ENCODE measurements around the gene RTN4. TPM values are rescaled to one million over a fixed set of nuclear protein-coding genes. Genes with fewer than 3 reads are reported as not detected.
"Not testable (repeated sequence)": the region's sequence is repeated elsewhere in the genome, so short reads cannot be mapped to it uniquely, and the experiment has no call there.

The RTN4 gene
- total and polyA plus RNA-seq, 11 donors = 46.1 to 250 (median 95.5) TPM

- WGBS, 4 donors = 84 to 89% (median 88%) methylated on average over 4 of the region's 4 CpGs
- Histone ChIP-seq H3K27ac (no peak overlapping the region), H3K27me3 (no peaks in the 10 kb centered on the region), H3K4me3 (no peak overlapping the region), H3K9me3 (peaks cover 0 to 3% (median 0%) of the 10 kb centered on the region in 12 donors), H3K4me1 (no peaks in the 10 kb centered on the region), H3K36me3 (no peaks in the 10 kb centered on the region)
- ATAC-seq (no peak), DNase-seq (no peak)
- TF ChIP-seq, protein P1, sequence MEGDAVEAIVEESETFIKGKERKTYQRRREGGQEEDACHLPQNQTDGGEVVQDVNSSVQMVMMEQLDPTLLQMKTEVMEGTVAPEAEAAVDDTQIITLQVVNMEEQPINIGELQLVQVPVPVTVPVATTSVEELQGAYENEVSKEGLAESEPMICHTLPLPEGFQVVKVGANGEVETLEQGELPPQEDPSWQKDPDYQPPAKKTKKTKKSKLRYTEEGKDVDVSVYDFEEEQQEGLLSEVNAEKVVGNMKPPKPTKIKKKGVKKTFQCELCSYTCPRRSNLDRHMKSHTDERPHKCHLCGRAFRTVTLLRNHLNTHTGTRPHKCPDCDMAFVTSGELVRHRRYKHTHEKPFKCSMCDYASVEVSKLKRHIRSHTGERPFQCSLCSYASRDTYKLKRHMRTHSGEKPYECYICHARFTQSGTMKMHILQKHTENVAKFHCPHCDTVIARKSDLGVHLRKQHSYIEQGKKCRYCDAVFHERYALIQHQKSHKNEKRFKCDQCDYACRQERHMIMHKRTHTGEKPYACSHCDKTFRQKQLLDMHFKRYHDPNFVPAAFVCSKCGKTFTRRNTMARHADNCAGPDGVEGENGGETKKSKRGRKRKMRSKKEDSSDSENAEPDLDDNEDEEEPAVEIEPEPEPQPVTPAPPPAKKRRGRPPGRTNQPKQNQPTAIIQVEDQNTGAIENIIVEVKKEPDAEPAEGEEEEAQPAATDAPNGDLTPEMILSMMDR (IDR thresholded peaks at IDR 0.05) = no peak
- no peak for TF ChIP-seq POLR2A (IDR thresholded peaks at IDR 0.05)
- intact Hi-C loops (cut with DNase I) = loop anchor here in 4 of 10 donors (5.0 to 10.0 kb wide), 3 partner anchors 55 to 108 kb away; no protein-coding TSS in a partner anchor
These were observed 9.5 kb upstream of the RTN4 start for GRCh38 chr2:55059793-55060192.

GRCh38 chr2:55057474-55057873 is 7.2 kb upstream of the RTN4 start:
- 92 to 95% (median 93%) methylated on average over 3 of the region's 3 CpGs for WGBS, 4 donors
- no peak for TF ChIP-seq POLR2A (IDR thresholded peaks at IDR 0.05)
- TF ChIP-seq, protein P1 (IDR thresholded peaks at IDR 0.05) = no peak
- no peaks in the 10 kb centered on the region for H3K27me3 ChIP-seq
- ATAC-seq = no peak
- H3K36me3 ChIP-seq = no peaks in the 10 kb centered on the region
- H3K27ac ChIP-seq = no peak overlapping the region
- no peak overlapping the region for H3K4me3 ChIP-seq
- intact Hi-C loops (cut with DNase I) = loop anchor here in 4 of 10 donors (5.0 to 10.0 kb wide), 3 partner anchors 57 to 110 kb away; no protein-coding TSS in a partner anchor
- H3K9me3 ChIP-seq = no peaks in the 10 kb centered on the region
- no peak for DNase-seq
- peaks cover 0 to 3% (median 0%) of the 10 kb centered on the region in 12 donors for H3K4me1 ChIP-seq

DNA sequence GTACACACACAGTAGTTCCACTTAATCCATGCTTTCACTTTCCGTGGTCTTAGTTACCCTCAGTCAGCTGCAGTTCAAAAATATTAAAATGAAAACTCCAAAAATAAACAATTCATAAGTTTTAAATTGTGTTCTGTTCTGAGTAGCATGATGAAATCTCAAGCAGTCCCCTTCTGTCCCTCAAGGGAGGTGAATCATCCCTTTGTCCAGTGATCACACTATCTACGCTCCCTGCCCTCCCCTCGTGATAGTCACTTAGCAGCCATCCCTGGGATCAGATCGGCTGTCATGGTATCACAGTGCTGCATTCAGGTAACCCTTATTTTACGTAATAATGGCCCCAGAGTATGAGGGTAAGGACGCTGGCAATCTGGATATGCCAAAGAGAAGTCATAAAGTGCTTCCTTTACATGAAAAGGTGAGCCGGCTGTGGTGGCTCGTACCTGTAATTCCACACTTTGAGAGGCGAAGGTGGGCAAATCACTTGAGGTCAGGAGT is 5.8 kb upstream of the RTN4 start:
- no peak for ATAC-seq
- DNase-seq = no peak
- intact Hi-C loops (cut with DNase I) = loop anchor here in 4 of 10 donors (5.0 to 10.0 kb wide), 3 partner anchors 59 to 111 kb away; no protein-coding TSS in a partner anchor
- Histone ChIP-seq H3K27ac (no peak overlapping the region), H3K27me3 (no peaks in the 10 kb centered on the region), H3K9me3 (no peaks in the 10 kb centered on the region), H3K4me1 (peaks cover 0 to 17% (median 13%) of the 10 kb centered on the region in 12 donors), H3K36me3 (no peaks in the 10 kb centered on the region), H3K4me3 (no peak overlapping the region)
- 83 to 87% (median 85%) methylated on average over 9 of the region's 9 CpGs for WGBS, 4 donors
- TF ChIP-seq, protein P1 (IDR thresholded peaks at IDR 0.05) = no peak
- no peak for TF ChIP-seq POLR2A (IDR thresholded peaks at IDR 0.05)

DNA sequence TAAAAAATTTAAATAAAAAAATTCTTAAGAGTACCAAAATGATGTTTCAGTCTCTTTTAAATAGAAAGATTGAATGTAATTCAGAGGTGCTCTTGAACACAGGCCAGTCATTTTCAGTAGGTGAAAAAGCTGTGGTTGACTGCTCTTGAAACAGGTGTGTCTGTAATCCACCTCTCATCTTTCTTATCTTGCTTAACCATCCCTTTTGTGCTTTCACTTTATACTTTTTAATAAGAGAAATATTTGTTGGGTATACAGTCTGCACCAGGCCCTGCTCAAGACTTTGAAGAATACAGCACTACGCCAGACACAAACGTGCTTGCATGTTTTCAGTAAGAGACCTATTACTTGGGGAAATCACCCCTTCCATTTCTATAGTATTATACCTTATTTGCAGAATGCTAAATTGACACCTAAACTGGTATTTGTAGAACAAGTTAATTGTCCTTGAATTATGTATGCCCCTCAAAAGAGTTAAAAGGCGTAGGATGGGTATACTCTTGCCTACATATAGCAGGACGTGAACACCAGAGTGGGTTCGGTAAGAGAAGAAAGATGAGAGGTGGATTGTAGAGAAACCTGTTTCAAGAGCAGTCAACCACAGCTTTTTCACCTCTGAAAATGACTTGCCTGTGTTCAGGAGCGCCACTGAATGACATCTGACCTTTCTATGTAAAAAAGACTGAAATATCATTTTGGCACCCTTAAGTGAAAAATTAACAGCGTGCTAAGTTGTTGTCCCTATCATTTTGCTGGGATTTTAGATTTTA is 4.0 kb upstream of the RTN4 start:
- ATAC-seq = no peak
- 92 to 98% (median 96%) methylated on average over 7 of the region's 7 CpGs for WGBS, 4 donors
- H3K9me3 ChIP-seq = no peaks in the 10 kb centered on the region
- no peak for DNase-seq
- no peaks in the 10 kb centered on the region for H3K27me3 ChIP-seq
- H3K36me3 ChIP-seq = no peaks in the 10 kb centered on the region
- H3K27ac ChIP-seq = no peak overlapping the region
- peaks cover 0 to 19% (median 13%) of the 10 kb centered on the region in 12 donors for H3K4me1 ChIP-seq
- no peak overlapping the region for H3K4me3 ChIP-seq
- TF ChIP-seq POLR2A (IDR thresholded peaks at IDR 0.05) = no peak
- TF ChIP-seq, protein P1 (IDR thresholded peaks at IDR 0.05) = no peak
- intact Hi-C loops (cut with DNase I) = loop anchor here in 5 of 10 donors (5.0 to 10.0 kb wide), 6 partner anchors 37 to 113 kb away; no protein-coding TSS in a partner anchor

DNA sequence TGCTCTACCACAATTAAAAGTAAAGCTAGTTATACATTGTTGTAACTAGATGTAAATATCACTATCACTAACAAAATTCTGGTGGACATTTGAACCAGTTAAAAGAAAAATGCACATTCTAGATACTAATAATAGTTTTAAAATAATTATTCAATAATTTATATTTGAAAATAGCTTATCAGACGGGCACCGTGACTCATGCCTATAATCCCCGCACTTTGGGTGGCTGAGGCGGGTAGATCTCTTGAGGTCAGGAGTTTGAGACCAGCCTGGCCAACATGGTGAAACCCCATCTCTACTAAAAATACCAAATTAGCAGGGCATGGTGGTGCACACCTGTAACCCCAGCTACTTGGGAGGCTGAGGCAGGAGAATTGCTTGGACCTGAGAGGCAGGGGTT is 3.0 kb upstream of the RTN4 start:
- peaks cover 0 to 22% (median 13%) of the 10 kb centered on the region in 12 donors for H3K4me1 ChIP-seq
- not testable (repeated sequence) for DNase-seq, H3K9me3 ChIP-seq, H3K27me3 ChIP-seq, ATAC-seq, H3K4me3 ChIP-seq, H3K27ac ChIP-seq, H3K36me3 ChIP-seq
- intact Hi-C loops (cut with DNase I) = loop anchor here in 5 of 10 donors (5.0 to 10.0 kb wide), 6 partner anchors 36 to 114 kb away; no protein-coding TSS in a partner anchor
- 68 to 90% (median 81%) methylated on average over 4 of the region's 4 CpGs for WGBS, 4 donors

Data from heart left ventricle (tissue), 16 donors.